ENCODE results near the gene CCDC8.
"Not testable (repeated sequence)": the region's sequence is repeated elsewhere in the genome, so short reads cannot be mapped to it uniquely, and the experiment has no call there.

Gene CCDC8

GRCh38 chr19:46413262-46414031, at the start of gene CCDC8:
Gene CCDC8, minus strand, starts transcription at chr19:46413564. Its CDS starts 754 bp downstream, at chr19:46412810.
- DNase-seq = no peak

GRCh38 chr19:46461537-46461936, 48.2 kb upstream of the CCDC8 start:
- DNase-seq = no peak

GRCh38 chr19:46460981-46461380, 47.6 kb upstream of the CCDC8 start:
- no peak for DNase-seq

- no peak for DNase-seq
These were observed 46.7 kb upstream of the CCDC8 start for GRCh38 chr19:46460055-46460454.

GRCh38 chr19:46456930-46457329, 43.6 kb upstream of the CCDC8 start:
- no peak for DNase-seq

GRCh38 chr19:46454244-46454643, 40.9 kb upstream of the CCDC8 start:
- DNase-seq = no peak

GRCh38 chr19:46453661-46454060, 40.3 kb upstream of the CCDC8 start:
- DNase-seq = no peak

GRCh38 chr19:46452186-46452585, 38.8 kb upstream of the CCDC8 start:
- no peak for DNase-seq

- DNase-seq = no peak
These were observed 38.0 kb upstream of the CCDC8 start for GRCh38 chr19:46451352-46451751.

GRCh38 chr19:46450737-46451136, 37.4 kb upstream of the CCDC8 start:
- DNase-seq = no peak

- DNase-seq = no peak
These were observed 35.9 kb upstream of the CCDC8 start for GRCh38 chr19:46449228-46449627.

- DNase-seq = no peak
These were observed 35.2 kb upstream of the CCDC8 start for GRCh38 chr19:46448601-46449000.

- DNase-seq = no peak
These were observed 34.5 kb upstream of the CCDC8 start for GRCh38 chr19:46447824-46448223.

GRCh38 chr19:46447006-46447405, 33.6 kb upstream of the CCDC8 start:
- no peak for DNase-seq

- DNase-seq = no peak
These were observed 32.7 kb upstream of the CCDC8 start for GRCh38 chr19:46446021-46446420.

- no peak for DNase-seq
These were observed 29.6 kb upstream of the CCDC8 start for GRCh38 chr19:46442808-46443450.

- DNase-seq = no peak
These were observed 28.5 kb upstream of the CCDC8 start for GRCh38 chr19:46441866-46442265.

- not testable (repeated sequence) for DNase-seq
These were observed 22.3 kb upstream of the CCDC8 start for GRCh38 chr19:46435689-46436088.

GRCh38 chr19:46435009-46435408, 21.6 kb upstream of the CCDC8 start:
- no peak for DNase-seq

GRCh38 chr19:46433470-46433869, 20.1 kb upstream of the CCDC8 start:
- not testable (repeated sequence) for DNase-seq

GRCh38 chr19:46431824-46432223, 18.5 kb upstream of the CCDC8 start:
- no peak for DNase-seq

- no peak for DNase-seq
These were observed 16.6 kb upstream of the CCDC8 start for GRCh38 chr19:46429999-46430398.

GRCh38 chr19:46428239-46429135, 15.1 kb upstream of the CCDC8 start, which contains the start of gene PNMA8C:
Gene PNMA8C, minus strand, starts transcription at chr19:46428936. Its CDS starts 577 bp downstream, at chr19:46428359.
- DNase-seq = no peak

Measured in NCI-H2107 (cell line).